ENCODE results near the gene CBLC.

The CBLC gene

GRCh38 chr19:44744871-44745332 lies 32.8 kb upstream of the CBLC start:
- no peak overlapping the region for H3K9ac ChIP-seq (ENCODE audit: low read length)

GRCh38 chr19:44745341-44745831 lies 32.3 kb upstream of the CBLC start:
- H3K9me2 ChIP-seq (replicated peaks; ENCODE audit: insufficient read depth, low read length), result no peaks in the 10 kb centered on the region
- no peak for TF ChIP-seq CTCF (IDR thresholded peaks at IDR 0.05; ENCODE audit: low read length)
- no peak for TF ChIP-seq EZH2 (optimal IDR thresholded peaks at IDR 0.05; ENCODE audit: low read depth, low read length)
- no peak for TF ChIP-seq EZH2phosphoT487 (IDR thresholded peaks at IDR 0.05; ENCODE audit: low read length)
- DNase-seq, result no peak
- H3K4me1 ChIP-seq (ENCODE audit: low read length), result peaks cover 16% of the 10 kb centered on the region
- H3K4me3 ChIP-seq (ENCODE audit: low read length), result no peak overlapping the region
- no peaks in the 10 kb centered on the region for H4K20me1 ChIP-seq (ENCODE audit: insufficient read depth, low read length)
- no peaks in the 10 kb centered on the region for H3K36me3 ChIP-seq (replicated peaks; ENCODE audit: insufficient read depth, low read length)
- no peak overlapping the region for H3K27ac ChIP-seq (ENCODE audit: low read length)
- H3K27me3 ChIP-seq (replicated peaks; ENCODE audit: insufficient read depth, low read length), result 0 out of 2 replicates have a peak, but pooled peaks cover 11% of the 10 kb centered on the region
- no peak overlapping the region for H2AFZ ChIP-seq (ENCODE audit: low read length)
- H3K9me3 ChIP-seq (replicated peaks; ENCODE audit: insufficient read depth, low read length), result no peaks in the 10 kb centered on the region
- H3K79me2 ChIP-seq (ENCODE audit: low read length), result peaks cover 16% of the 10 kb centered on the region
- H3K4me2 ChIP-seq (ENCODE audit: low read depth, low read length), result no peak overlapping the region
- no peak overlapping the region for H3K9ac ChIP-seq (ENCODE audit: low read length)
- peaks cover 10% of the 10 kb centered on the region for H3F3A ChIP-seq (ENCODE audit: insufficient read depth, low read length)

More at GRCh38 chr19:44744871-44745332, 32.8 kb upstream of the CBLC start:
- Histone ChIP-seq H3K27ac (ENCODE audit: low read length) (no peak overlapping the region), H2AFZ (ENCODE audit: low read length) (no peak overlapping the region), H3K4me1 (ENCODE audit: low read length) (peaks cover 14% of the 10 kb centered on the region), H3K9me2 (replicated peaks; ENCODE audit: insufficient read depth, low read length) (no peaks in the 10 kb centered on the region), H3K4me2 (ENCODE audit: low read depth, low read length) (no peak overlapping the region), H3F3A (ENCODE audit: insufficient read depth, low read length) (peaks cover 10% of the 10 kb centered on the region), H3K9me3 (replicated peaks; ENCODE audit: insufficient read depth, low read length) (no peaks in the 10 kb centered on the region), H3K27me3 (replicated peaks; ENCODE audit: insufficient read depth, low read length) (0 out of 2 replicates have a peak, but pooled peaks cover 11% of the 10 kb centered on the region), H3K79me2 (ENCODE audit: low read length) (peaks cover 11% of the 10 kb centered on the region), H4K20me1 (ENCODE audit: insufficient read depth, low read length) (no peaks in the 10 kb centered on the region), H3K36me3 (replicated peaks; ENCODE audit: insufficient read depth, low read length) (no peaks in the 10 kb centered on the region), H3K4me3 (ENCODE audit: low read length) (no peak overlapping the region)
- TF ChIP-seq EZH2phosphoT487 (IDR thresholded peaks at IDR 0.05; ENCODE audit: low read length) (no peak), EZH2 (optimal IDR thresholded peaks at IDR 0.05; ENCODE audit: low read depth, low read length) (no peak), CTCF (IDR thresholded peaks at IDR 0.05; ENCODE audit: low read length) (no peak)
- DNase-seq, result no peak

GRCh38 chr19:44745887-44746600 lies 31.6 kb upstream of the CBLC start:
- Histone ChIP-seq H4K20me1 (ENCODE audit: insufficient read depth, low read length) (no peaks in the 10 kb centered on the region), H3K79me2 (ENCODE audit: low read length) (peaks cover 23% of the 10 kb centered on the region), H3K4me1 (ENCODE audit: low read length) (peaks cover 20% of the 10 kb centered on the region), H3K9ac (ENCODE audit: low read length) (no peak overlapping the region), H3K27me3 (replicated peaks; ENCODE audit: insufficient read depth, low read length) (0 out of 2 replicates have a peak, but pooled peaks cover 11% of the 10 kb centered on the region), H3K9me2 (replicated peaks; ENCODE audit: insufficient read depth, low read length) (no peaks in the 10 kb centered on the region), H3K36me3 (replicated peaks; ENCODE audit: insufficient read depth, low read length) (no peaks in the 10 kb centered on the region), H3K4me3 (ENCODE audit: low read length) (no peak overlapping the region), H3K27ac (ENCODE audit: low read length) (no peak overlapping the region), H3F3A (ENCODE audit: insufficient read depth, low read length) (peaks cover 10% of the 10 kb centered on the region), H3K4me2 (ENCODE audit: low read depth, low read length) (no peak overlapping the region), H2AFZ (ENCODE audit: low read length) (no peak overlapping the region), H3K9me3 (replicated peaks; ENCODE audit: insufficient read depth, low read length) (no peaks in the 10 kb centered on the region)
- TF ChIP-seq EZH2phosphoT487 (IDR thresholded peaks at IDR 0.05; ENCODE audit: low read length) (no peak), CTCF (IDR thresholded peaks at IDR 0.05; ENCODE audit: low read length) (no peak), EZH2 (optimal IDR thresholded peaks at IDR 0.05; ENCODE audit: low read depth, low read length) (no peak)
- DNase-seq, result no peak

Data from MM.1S (cell line).